H1 (cell line): ENCODE results near the gene ANK2. TPM values are rescaled to one million over a fixed set of nuclear protein-coding genes. Genes with fewer than 3 reads are reported as not detected.

Experiments
- CTCF ChIA-PET: fragments of 300-600 bp; sonication (Branson Sonifier 250); formaldehyde crosslinking; loops from one replicate; lab custom pipeline; 2021; ENCODE audit not compliant: partially characterized antibody; lab: Charles Lee
- POLR2A ChIA-PET: fragments of 300-600 bp; sonication (Branson Sonifier 250); formaldehyde crosslinking; loops from one replicate; lab custom pipeline; 2021; ENCODE audit warnings: inconsistent platforms; ENCODE audit not compliant: partially characterized antibody; lab: Charles Lee
- DNase-seq, 2 experiments: peaks; one replicate each; pipeline versions ENCODE4 v3.0.0 to v3.0.0-alpha.2; 2010 to 2022; ENCODE audit warnings: low spot score in 2 of 2, low read depth in 1 of 2, mixed read lengths in 1 of 2
- FAIRE-seq: peaks from 2 replicates; lab custom pipeline; 2011; peaks lifted over from hg19 to GRCh38; lab: Jason Lieb, UNC
- H2AFZ ChIP-seq: 2 replicates; pipeline ENCODE4 v1.8.1; 2012; ENCODE audit warnings: low read length, inconsistent platforms
- H2AK5ac ChIP-seq: 2 replicates; pipeline ENCODE4 v1.6.1; 2013; ENCODE audit warnings: low read depth, low read length
- H2BK120ac ChIP-seq: replicated peaks from 2 replicates; pipeline ENCODE3; 2013; ENCODE audit warnings: low read depth, low read length, inconsistent platforms
- H2BK12ac ChIP-seq: 2 replicates; pipeline ENCODE4 v1.6.1; 2013; ENCODE audit warnings: low read depth, low read length
- H2BK15ac ChIP-seq: 2 replicates; pipeline ENCODE4 v1.6.1; 2013; ENCODE audit warnings: low read length
- H2BK20ac ChIP-seq: 2 replicates; pipeline ENCODE4 v1.6.1; 2013; ENCODE audit warnings: low read length
- H2BK5ac ChIP-seq: 2 replicates; pipeline ENCODE4 v1.6.1; 2013; ENCODE audit warnings: low read depth, low read length
- H3K14ac ChIP-seq: 2 replicates; pipeline ENCODE4 v1.6.1; 2013; ENCODE audit warnings: inconsistent platforms; ENCODE audit not compliant: insufficient read length
- H3K18ac ChIP-seq: 2 replicates; pipeline ENCODE4 v1.6.1; 2013; ENCODE audit warnings: low read length; ENCODE audit errors: extremely low read depth
- H3K23ac ChIP-seq: 2 replicates; pipeline ENCODE4 v1.6.1; 2013; ENCODE audit warnings: inconsistent platforms; ENCODE audit not compliant: insufficient read length
- H3K23me2 ChIP-seq: 2 replicates; pipeline ENCODE4 v1.6.1; 2013; ENCODE audit warnings: low read depth, low read length
- H3K27ac ChIP-seq: 2 replicates; pipeline ENCODE4 v1.6.1; 2011; ENCODE audit warnings: low read depth, low read length, inconsistent platforms
- H3K27me3 ChIP-seq, 4 experiments: replicated peaks in 1 of 4; 1 replicate in 1 of 4; 2 replicates in 3 of 4; pipeline versions ENCODE4 v1.6.1 to v1.8.1; 2011 to 2013; ENCODE audit warnings: low read length in 3 of 4, mild to moderate bottlenecking in 3 of 4, inconsistent platforms in 2 of 4, mixed read lengths in 2 of 4, moderate library complexity in 1 of 4; ENCODE audit not compliant: control insufficient read depth in 3 of 4, insufficient read depth in 3 of 4; ENCODE audit errors: extremely low read depth in 1 of 4
- H3K36me3 ChIP-seq, 4 experiments: 2 replicates each; pipeline versions ENCODE4 v1.6.1 to v1.8.1; 2011 to 2013; ENCODE audit warnings: mild to moderate bottlenecking in 4 of 4, low read length in 3 of 4, moderate library complexity in 2 of 4, control low read depth in 1 of 4, inconsistent platforms in 1 of 4; ENCODE audit not compliant: insufficient read depth in 4 of 4, control insufficient read depth in 2 of 4
- H3K4ac ChIP-seq: replicated peaks from 2 replicates; pipeline ENCODE3; 2013; ENCODE audit warnings: low read length, low read depth, mixed read lengths, inconsistent platforms; ENCODE audit not compliant: insufficient read length
- H3K4me1 ChIP-seq, 4 experiments: replicated peaks in 1 of 4; 1 replicate in 1 of 4; 2 replicates in 3 of 4; pipeline versions ENCODE4 v1.6.1 to v1.8.1; 2011 to 2013; ENCODE audit warnings: low read length in 3 of 4, inconsistent platforms in 2 of 4, mixed read lengths in 1 of 4; ENCODE audit not compliant: insufficient read depth in 4 of 4, control insufficient read depth in 3 of 4
- H3K4me2 ChIP-seq, 2 experiments: 2 replicates each; pipeline versions ENCODE4 v1.6.1 to v1.8.1; 2011 to 2013; ENCODE audit warnings: low read depth in 2 of 2, low read length in 2 of 2, control low read depth in 1 of 2, inconsistent platforms in 1 of 2, mild to moderate bottlenecking in 1 of 2; ENCODE audit not compliant: insufficient read depth in 1 of 2
- H3K4me3 ChIP-seq, 4 experiments: fragments of 200-600, 300-600 bp in 1 of 4; sonication (generic), shearing (Covaris generic), sonication (Bioruptor Twin) in 1 of 4; 2 replicates each; pipeline versions ENCODE4 v1.5.1 to v1.8.1; 2011 to 2016; ENCODE audit warnings: low read length in 4 of 4, low read depth in 3 of 4, control low read depth in 2 of 4, inconsistent platforms in 2 of 4, mild to moderate bottlenecking in 2 of 4, mixed read lengths in 1 of 4, moderate library complexity in 1 of 4; ENCODE audit not compliant: insufficient read depth in 2 of 4; ENCODE audit errors: extremely low read depth in 1 of 4
- H3K56ac ChIP-seq: replicated peaks from 2 replicates; pipeline ENCODE3; 2013; ENCODE audit warnings: low read depth, mild to moderate bottlenecking, mixed read lengths, low read length, inconsistent platforms; ENCODE audit not compliant: insufficient read length
- H3K79me1 ChIP-seq: 2 replicates; pipeline ENCODE4 v1.6.1; 2013; ENCODE audit warnings: low read depth, low read length, control low read depth
- H3K79me2 ChIP-seq, 2 experiments: 2 replicates each; pipeline versions ENCODE4 v1.6.1 to v1.8.1; 2012 to 2013; ENCODE audit warnings: low read length in 2 of 2, mild to moderate bottlenecking in 2 of 2, inconsistent platforms in 1 of 2; ENCODE audit not compliant: insufficient read depth in 2 of 2, control insufficient read depth in 1 of 2
- H3K9ac ChIP-seq, 4 experiments: replicated peaks in 1 of 4; 1 replicate in 1 of 4; 2 replicates in 3 of 4; pipeline versions ENCODE4 v1.6.1 to v1.8.1; 2011 to 2013; ENCODE audit warnings: low read depth in 3 of 4, low read length in 3 of 4, control low read depth in 2 of 4, mild to moderate bottlenecking in 2 of 4, moderate library complexity in 2 of 4, inconsistent platforms in 1 of 4; ENCODE audit errors: extremely low read depth in 1 of 4
- H3K9me3 ChIP-seq, 2 experiments: 2 replicates each; pipeline versions ENCODE4 v1.6.1 to v1.8.1; 2012 to 2013; ENCODE audit warnings: mild to moderate bottlenecking in 2 of 2, moderate library complexity in 2 of 2, control low read depth in 1 of 2, inconsistent platforms in 1 of 2, low read depth in 1 of 2, low read length in 1 of 2, mixed read lengths in 1 of 2; ENCODE audit not compliant: insufficient read depth in 2 of 2
- H4K20me1 ChIP-seq, 2 experiments: replicated peaks in 1 of 2; 2 replicates each; pipeline versions ENCODE3 to v1.8.1; 2011 to 2013; ENCODE audit warnings: inconsistent platforms in 2 of 2, low read length in 2 of 2, mild to moderate bottlenecking in 1 of 2; ENCODE audit not compliant: insufficient read depth in 2 of 2, control insufficient read depth in 1 of 2
- H4K5ac ChIP-seq: 2 replicates; pipeline ENCODE4 v1.6.1; 2013; ENCODE audit warnings: low read length, low read depth, mixed read lengths, inconsistent platforms; ENCODE audit not compliant: insufficient read length
- H4K8ac ChIP-seq: 2 replicates; pipeline ENCODE4 v1.8.0; 2013; ENCODE audit warnings: mild to moderate bottlenecking, moderate library complexity, low read length, inconsistent platforms; ENCODE audit not compliant: insufficient read depth; ENCODE audit errors: extremely low read depth
- H4K91ac ChIP-seq: replicated peaks from 2 replicates; pipeline ENCODE3; 2013; ENCODE audit warnings: low read length, mixed read lengths, inconsistent platforms; ENCODE audit not compliant: insufficient read length
- CREB1 ChIP-seq: IDR thresholded peaks from 2 replicates; pipeline ENCODE4 v1.6.1; 2012; ENCODE audit warnings: inconsistent platforms
- KDM5A ChIP-seq: fragments of 200-600 bp; IDR thresholded peaks from 2 replicates; pipeline ENCODE4 v1.7.1; 2012; ENCODE audit warnings: mild to moderate bottlenecking, low read length, inconsistent platforms, mixed read lengths
- NRF1 ChIP-seq: IDR thresholded peaks from 2 replicates; pipeline ENCODE4 v1.6.1; 2011; ENCODE audit warnings: mild to moderate bottlenecking, low read depth, low read length, improper control_type of control experiment
- RAD21 ChIP-seq, 2 experiments: IDR thresholded peaks in 1 of 2; conservative IDR thresholded peaks in 1 of 2; 2 replicates each; pipeline ENCODE4 v1.6.1; 2011; ENCODE audit warnings: low read depth in 2 of 2, low read length in 2 of 2, improper control_type of control experiment in 1 of 2, inconsistent platforms in 1 of 2, mild to moderate bottlenecking in 1 of 2, moderate library complexity in 1 of 2
- SIN3A ChIP-seq, 2 experiments: IDR thresholded peaks in 1 of 2; conservative IDR thresholded peaks in 1 of 2; 2 replicates each; pipeline ENCODE4 v1.6.1; 2011 to 2012; ENCODE audit warnings: low read length in 2 of 2, improper control_type of control experiment in 1 of 2, low read depth in 1 of 2, mild to moderate bottlenecking in 1 of 2
- YY1 ChIP-seq: IDR thresholded peaks from 2 replicates; pipeline ENCODE4 v1.6.1; 2011; ENCODE audit warnings: low read depth, mild to moderate bottlenecking, low read length
- WGBS, 2 experiments: shearing (Covaris generic) in 1 of 2; methylation state at CpG; one replicate each; pipeline versions ENCODE4 v1.1.6 to v1.1.7; 2013 to 2015; ENCODE audit warnings: low lambda C conversion rate in 2 of 2, mixed read lengths in 2 of 2, inconsistent platforms in 1 of 2, low coverage in 1 of 2, missing lambda C conversion rate in 1 of 2; ENCODE audit not compliant: insufficient replicate concordance in 2 of 2, insufficient coverage in 1 of 2, insufficient read length in 1 of 2; ENCODE audit errors: extremely low coverage in 1 of 2, missing lambda C conversion rate in 1 of 2; 5-methylcytosine and 5-hydroxymethylcytosine counted together
- polyA plus RNA-seq, 7 experiments: library from polyadenylated mRNA; depleted of rRNA in 3 of 7; stranded (reverse) in 5 of 7; unstranded in 2 of 7; fragments of >200 nt in 5 of 7; fragments of 200-250 nt in 2 of 7; gene quantifications; 1 replicate in 5 of 7; 2 replicates in 1 of 7; 4 replicates in 1 of 7; pipeline versions ENCODE4 v1.2.1 to v1.2.3, GENCODE V29; 2011 to 2013; ENCODE audit warnings: missing spikeins in 2 of 7, mixed read lengths in 2 of 7
- total RNA-seq: library from RNA; stranded (reverse); fragmentation: NEBNext Ultra II Directional; extraction: Animal tissue kit (Norgen Biotek cat#: 25700); gene quantifications from 2 replicates; pipeline ENCODE4 v1.2.1, GENCODE V29; 2021
- TF ChIP-seq, protein P1 (sequence below): IDR thresholded peaks from 2 replicates; pipeline ENCODE4 v1.6.1; 2012; ENCODE audit warnings: inconsistent platforms
- TF ChIP-seq, protein P2 (sequence below), 3 experiments: IDR thresholded peaks; 1 replicate in 2 of 3; 2 replicates in 1 of 3; pipeline versions ENCODE4 v1.5.1 to v1.6.1; 2011; ENCODE audit warnings: low read length in 3 of 3, mild to moderate bottlenecking in 3 of 3, inconsistent platforms in 2 of 3, low read depth in 1 of 3, moderate library complexity in 1 of 3; ENCODE audit not compliant: insufficient read depth in 1 of 3; ENCODE audit errors: control extremely low read depth in 1 of 3

The ANK2 gene
- total and polyA plus RNA-seq, 2 of the 8 experiments (the other 6 are each of a cell fraction or from before 2014, with no cell fraction given): 14.2 to 35.1 TPM

DNA sequence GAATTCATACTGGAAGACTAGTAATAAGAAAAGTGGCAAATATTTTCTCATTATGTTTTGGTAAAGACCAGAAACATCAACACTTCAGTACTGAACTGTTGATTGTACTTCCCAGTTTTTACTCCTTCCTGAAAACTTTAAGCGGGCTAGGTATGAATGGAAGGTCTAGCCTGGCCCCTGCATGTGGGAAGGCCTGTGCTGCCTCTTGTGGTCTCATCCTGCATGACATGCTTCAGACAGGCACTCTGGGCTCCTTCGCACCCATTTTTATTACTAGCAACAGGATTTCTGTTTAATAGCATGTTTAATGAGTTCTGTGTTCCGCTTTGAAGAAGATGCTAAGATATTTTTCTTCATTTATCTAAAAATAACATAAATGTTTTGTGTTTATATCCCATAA, 279.1 kb downstream of the ANK2 start:
- Histone ChIP-seq H3K18ac (no peak overlapping the region), H3K4me2 (no peak overlapping the region), H3K9ac (no peak overlapping the region), H3K4me1 (peaks cover 0 to 6% (median 3%) of the 10 kb centered on the region in 4 experiments; a peak in 5 of 7 replicates), H3K27ac (no peak overlapping the region), H4K20me1 (no peaks in the 10 kb centered on the region), H3K23ac (no peak overlapping the region), H2AFZ (no peak overlapping the region), H3K14ac (no peak overlapping the region), H3K79me1 (no peaks in the 10 kb centered on the region), H3K9me3 (no peaks in the 10 kb centered on the region), H3K79me2 (no peaks in the 10 kb centered on the region), H3K56ac (no peak overlapping the region), H2AK5ac (no peak overlapping the region), H2BK5ac (no peak overlapping the region), H2BK120ac (no peak overlapping the region), H4K8ac (no peak overlapping the region), H3K36me3 (peaks cover 2 to 26% (median 14%) of the 10 kb centered on the region in 4 experiments; a peak in 5 of 8 replicates), H3K23me2 (no peaks in the 10 kb centered on the region), H3K4ac (no peak overlapping the region), H2BK15ac (no peak overlapping the region), H4K91ac (no peak overlapping the region), H3K27me3 (no peaks in the 10 kb centered on the region), H4K5ac (no peak overlapping the region), H2BK12ac (no peak overlapping the region), H2BK20ac (no peak overlapping the region), H3K4me3 (no peak overlapping the region)
- ChIA-PET POLR2A (no interaction called here), CTCF (no interaction called here)
- peak in 1 of 2 experiments; percentile 65 for DNase-seq
- 78% methylated on average over 3 of the region's 3 CpGs; no CpG with 5 or more reads in 1 of the 2 experiments for WGBS, 2 experiments
- TF ChIP-seq, protein P1, sequence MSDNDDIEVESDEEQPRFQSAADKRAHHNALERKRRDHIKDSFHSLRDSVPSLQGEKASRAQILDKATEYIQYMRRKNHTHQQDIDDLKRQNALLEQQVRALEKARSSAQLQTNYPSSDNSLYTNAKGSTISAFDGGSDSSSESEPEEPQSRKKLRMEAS: peak; percentile 42; the same call in 1 of the 2 replicates
- TF ChIP-seq NRF1 (no peak), SIN3A (conservative IDR thresholded peaks at IDR 0.05 in 1 of 2, IDR thresholded peaks at IDR 0.05 in 1 of 2; ENCODE audit: low read depth in 1 of 2, low read length in 2 of 2) (no peak), CREB1 (no peak), RAD21 (IDR thresholded peaks at IDR 0.05 in 1 of 2, conservative IDR thresholded peaks at IDR 0.05 in 1 of 2; ENCODE audit: low read depth in 2 of 2, low read length in 2 of 2) (peak; percentile 85 to 86), YY1 (peak; percentile 39; the same call in 1 of the 2 replicates), KDM5A (no peak)
- TF ChIP-seq, protein P2, sequence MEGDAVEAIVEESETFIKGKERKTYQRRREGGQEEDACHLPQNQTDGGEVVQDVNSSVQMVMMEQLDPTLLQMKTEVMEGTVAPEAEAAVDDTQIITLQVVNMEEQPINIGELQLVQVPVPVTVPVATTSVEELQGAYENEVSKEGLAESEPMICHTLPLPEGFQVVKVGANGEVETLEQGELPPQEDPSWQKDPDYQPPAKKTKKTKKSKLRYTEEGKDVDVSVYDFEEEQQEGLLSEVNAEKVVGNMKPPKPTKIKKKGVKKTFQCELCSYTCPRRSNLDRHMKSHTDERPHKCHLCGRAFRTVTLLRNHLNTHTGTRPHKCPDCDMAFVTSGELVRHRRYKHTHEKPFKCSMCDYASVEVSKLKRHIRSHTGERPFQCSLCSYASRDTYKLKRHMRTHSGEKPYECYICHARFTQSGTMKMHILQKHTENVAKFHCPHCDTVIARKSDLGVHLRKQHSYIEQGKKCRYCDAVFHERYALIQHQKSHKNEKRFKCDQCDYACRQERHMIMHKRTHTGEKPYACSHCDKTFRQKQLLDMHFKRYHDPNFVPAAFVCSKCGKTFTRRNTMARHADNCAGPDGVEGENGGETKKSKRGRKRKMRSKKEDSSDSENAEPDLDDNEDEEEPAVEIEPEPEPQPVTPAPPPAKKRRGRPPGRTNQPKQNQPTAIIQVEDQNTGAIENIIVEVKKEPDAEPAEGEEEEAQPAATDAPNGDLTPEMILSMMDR (IDR thresholded peaks at IDR 0.05; ENCODE audit: control extremely low read depth in 1 of 3, insufficient read depth in 1 of 3, low read depth in 1 of 3, low read length in 3 of 3): peak; percentile 75 to 93 (median 92)
- FAIRE-seq: peak; percentile 86
